ENCODE data around the gene OMP.

The OMP gene

GRCh38 chr11:77140231-77140851 lies 37.7 kb downstream of the OMP start:
- no peak for DNase-seq (ENCODE audit: low read depth)

DNA sequence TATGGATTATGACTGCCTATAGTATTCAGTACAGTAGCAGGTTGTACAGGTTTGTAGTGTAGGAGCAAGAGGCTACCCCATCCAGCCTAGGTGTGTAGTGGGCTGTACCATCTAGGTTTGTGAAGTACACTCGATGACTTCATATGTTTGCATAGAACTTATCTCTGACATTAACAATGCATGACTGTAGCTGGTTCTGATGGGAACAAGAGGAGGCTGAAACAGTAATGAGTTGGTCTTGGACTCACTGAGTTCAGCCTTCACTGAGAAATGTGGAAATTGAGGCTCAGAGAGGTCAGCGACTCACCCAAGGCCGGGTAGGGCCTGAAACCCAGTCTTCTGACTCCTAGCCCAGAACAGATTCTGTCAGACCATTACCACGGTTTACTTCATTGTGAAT lies 38.4 kb downstream of the OMP start:
- DNase-seq (ENCODE audit: low read depth), result no peak

- no peak for DNase-seq (ENCODE audit: low read depth)
Measured at GRCh38 chr11:77141475-77141874, 38.8 kb downstream of the OMP start.

DNA sequence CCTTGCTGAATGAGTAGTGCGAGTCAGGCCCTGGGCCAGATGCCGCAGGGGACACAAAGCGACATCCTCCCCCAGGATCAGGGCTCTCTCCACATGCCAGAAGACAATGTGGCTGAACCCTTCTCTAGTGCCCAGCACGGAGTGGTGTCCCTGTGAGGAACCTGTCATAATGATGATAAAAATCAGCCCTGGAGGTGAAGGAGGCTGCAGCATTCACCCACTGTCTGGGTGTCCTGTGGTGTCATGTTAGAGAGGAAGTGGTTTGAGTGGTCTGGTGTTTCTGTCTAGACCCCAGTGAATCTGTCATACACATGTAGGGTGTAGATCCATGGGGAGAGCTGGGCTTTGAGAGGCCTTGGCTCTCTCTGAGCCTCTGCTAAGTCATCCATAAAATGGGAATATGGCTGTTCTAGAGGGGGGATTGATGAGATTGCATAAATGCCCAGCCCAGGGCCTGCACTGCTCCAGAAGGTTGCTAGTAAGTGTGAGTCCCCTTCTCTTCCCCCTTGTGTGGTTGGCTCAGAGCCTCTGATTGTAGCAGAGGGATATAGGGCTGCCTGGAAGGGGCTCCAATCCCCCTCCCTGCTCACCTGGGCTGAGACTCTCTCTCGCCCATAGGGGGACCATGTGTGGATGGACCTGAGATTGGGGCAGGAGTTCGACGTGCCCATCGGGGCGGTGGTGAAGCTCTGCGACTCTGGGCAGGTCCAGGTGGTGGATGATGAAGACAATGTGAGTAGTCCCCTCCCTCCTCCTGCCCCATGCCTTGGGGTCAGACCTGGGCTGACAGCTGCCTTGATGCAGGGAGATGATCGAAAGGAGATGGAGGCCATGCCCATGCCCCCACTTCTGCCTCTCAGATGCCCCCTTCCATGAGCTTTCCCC lies 39.7 kb downstream of the OMP start:
- no peak for DNase-seq (ENCODE audit: low read depth)

- DNase-seq (ENCODE audit: low read depth), result no peak
Measured at GRCh38 chr11:77143405-77144020, 40.9 kb downstream of the OMP start.

- no peak for DNase-seq (ENCODE audit: low read depth)
Measured at GRCh38 chr11:77144196-77144856, 41.7 kb downstream of the OMP start.

DNA sequence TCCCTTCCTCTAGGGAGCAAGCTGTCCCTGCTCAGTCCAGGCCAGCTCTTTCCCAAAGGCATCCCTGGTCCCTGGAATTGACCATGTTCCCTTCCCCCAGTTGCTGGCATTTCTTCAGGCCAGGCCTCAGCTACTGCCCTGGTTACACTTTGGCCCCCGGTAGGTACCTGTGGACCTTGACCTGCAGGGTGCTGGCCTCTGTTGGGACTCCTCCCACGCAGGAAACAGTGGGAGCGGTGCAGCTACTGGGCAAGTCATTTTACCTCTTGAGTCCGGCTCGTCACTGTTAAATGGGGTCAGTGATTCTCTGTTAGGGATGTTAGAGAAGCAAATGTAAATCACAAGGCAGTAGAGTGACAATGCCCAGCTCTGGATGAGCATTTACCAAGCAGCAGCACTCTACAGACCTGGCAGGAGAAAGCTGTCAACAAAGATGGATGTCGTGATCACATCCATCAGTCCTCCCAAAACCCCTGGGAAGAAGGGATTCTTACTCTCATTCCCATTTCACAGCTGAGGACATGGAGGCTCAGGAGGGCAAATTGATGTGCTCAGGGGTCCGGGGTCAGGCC lies 42.3 kb downstream of the OMP start:
- DNase-seq (ENCODE audit: low read depth), result no peak

DNA sequence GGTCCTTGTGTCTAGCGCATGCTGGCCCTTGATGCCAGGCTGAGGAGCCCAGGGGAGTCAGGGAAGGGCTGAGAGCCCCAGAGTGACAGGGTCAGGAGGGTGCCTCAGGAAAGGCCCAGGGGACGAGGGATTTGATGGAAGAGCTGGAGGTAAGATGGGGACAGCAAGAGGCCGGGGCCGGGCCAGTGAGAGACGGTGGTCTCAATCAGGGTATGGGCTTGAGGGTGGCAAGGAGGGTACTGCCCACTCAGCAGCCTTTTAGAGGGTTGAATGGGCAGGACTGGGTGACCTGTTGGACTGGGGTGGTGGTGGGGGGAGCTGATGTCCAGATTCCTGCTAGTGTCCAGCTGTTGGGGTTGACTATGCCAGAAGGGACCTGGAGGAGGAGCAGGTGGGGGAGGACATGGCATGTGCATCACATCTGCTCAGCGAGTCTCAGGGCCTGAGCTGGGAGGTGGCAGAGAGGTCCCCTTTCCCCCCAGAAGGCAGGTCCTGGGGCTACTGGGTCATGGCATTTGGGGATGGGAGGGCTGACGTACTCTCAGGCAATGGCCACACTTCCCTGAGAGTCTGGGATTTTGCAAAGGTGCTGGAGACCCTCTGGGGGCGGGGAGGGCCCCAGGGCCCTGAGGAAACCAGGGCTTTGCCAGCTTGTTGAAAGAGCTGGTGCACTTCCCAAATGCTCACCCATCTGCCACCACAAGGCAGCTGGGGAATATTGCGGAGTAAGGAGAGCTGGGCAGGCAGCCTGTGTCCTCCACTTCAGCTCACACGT lies 43.8 kb downstream of the OMP start:
- DNase-seq (ENCODE audit: low read depth), result no peak

DNA sequence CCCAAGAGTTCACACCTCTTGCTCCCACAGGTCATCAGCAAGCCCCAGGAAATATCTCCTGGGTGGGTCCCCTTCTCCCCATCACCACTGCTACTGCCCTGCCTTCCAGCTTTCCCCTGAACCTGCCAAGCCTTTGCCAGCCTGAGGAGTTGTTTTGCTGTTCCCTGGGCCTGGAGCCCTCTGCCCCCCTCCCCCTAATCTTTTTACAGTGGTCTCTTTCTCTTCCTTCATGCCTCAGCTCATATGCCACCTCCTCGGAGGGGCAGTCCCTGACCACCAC lies 44.3 kb downstream of the OMP start:
- no peak for DNase-seq (ENCODE audit: low read depth)

DNA sequence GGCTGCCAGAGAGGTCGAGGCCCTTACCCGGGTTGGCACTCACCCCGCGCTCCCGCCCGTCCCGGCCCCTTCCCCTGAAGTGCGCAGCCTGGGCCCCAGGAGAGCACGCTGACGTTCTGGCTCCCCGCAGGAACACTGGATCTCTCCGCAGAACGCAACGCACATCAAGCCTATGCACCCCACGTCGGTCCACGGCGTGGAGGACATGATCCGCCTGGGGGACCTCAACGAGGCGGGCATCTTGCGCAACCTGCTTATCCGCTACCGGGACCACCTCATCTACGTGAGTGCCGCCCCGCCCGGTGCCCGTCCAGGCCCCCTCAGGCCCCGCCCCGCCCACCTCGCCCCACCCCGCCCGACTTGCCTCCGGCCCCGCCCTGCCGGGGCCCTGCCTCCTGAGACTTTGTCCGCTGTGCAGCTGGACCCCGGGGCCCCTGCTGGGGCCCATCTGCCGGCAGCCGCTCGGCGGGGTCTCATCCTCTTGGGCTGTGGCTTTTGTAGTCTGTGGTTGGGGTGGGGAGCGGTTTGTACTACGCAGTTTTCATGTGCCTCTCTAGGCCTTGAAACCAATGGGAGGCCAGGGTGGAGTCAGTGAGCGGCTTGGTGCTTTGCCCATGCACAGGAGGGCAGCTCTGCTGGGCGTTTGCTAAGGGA lies 45.2 kb downstream of the OMP start:
- no peak for DNase-seq (ENCODE audit: low read depth)

DNA sequence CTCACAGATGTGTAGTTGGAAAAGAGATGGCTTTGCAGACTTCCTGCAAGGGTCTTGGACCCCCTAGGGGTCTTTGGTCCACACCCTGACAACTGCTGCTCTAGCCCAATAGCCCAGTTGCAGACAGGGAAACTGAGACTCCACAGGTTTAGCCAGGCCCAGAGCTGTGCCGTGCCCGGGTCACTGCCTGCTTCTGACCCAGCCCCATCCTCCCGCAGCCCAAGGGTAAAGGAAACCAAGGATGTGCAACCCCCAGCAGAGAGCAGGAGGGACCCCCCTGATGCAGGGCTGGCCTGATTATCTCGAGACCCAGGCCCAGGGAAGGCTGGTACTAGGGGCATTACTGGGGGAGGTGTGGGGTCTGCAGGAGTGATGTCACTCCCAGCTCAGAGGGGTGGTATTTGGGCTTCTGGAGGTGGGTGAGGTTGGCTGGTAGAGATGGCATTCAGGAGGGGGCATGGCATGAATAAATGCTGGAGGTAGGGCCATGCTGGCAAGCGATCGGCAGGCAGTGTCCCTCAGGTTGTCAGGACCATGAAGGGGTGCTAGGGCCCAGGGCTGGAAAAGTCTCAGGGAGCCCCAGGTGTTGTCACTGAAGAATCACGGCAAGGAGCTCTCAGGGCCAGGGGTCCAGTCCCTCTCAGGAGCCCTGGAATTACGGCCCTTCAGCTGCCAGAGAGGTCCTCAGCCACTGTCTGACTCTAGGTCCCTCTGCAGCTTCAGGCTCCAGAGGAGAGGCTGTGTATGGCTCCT lies 46.5 kb downstream of the OMP start:
- no peak for DNase-seq (ENCODE audit: low read depth)

GRCh38 chr11:77149716-77150392 lies 47.2 kb downstream of the OMP start:
- no peak for DNase-seq (ENCODE audit: low read depth)

DNA sequence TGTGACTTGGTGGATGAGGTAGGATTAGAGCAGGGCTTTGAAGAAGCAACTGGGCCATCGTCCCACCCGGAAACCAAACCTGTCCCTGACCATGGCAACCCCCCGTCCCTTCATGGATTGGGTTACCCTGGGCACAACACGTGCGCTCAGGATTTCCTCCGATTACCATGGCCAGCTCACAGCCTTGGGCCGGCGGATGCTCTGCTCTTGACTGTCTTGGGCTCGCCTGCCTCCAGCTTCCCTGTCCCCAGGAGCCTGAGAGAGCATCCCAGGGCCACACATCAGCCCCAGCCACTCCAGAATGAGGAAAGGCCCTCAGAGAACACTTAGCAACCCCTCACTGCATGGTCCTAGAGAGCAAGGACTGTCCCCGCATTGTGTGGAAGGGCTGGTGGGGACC lies 48.2 kb downstream of the OMP start:
- no peak for DNase-seq (ENCODE audit: low read depth)

- DNase-seq (ENCODE audit: low read depth), result peak; percentile 85
Measured at GRCh38 chr11:77151804-77152509, 49.3 kb downstream of the OMP start.

- DNase-seq (ENCODE audit: low read depth), result no peak
Measured at GRCh38 chr11:77152846-77153245, 50.2 kb downstream of the OMP start.
